GM18511 (cell line): ENCODE results near the gene E2F1.
A peak's percentile ranks its signal among the peaks of the same experiment; 100 is the strongest.

ENCODE experiments used
- ATAC-seq: cut with Tn5 transposase; IDR thresholded peaks from one replicate; pipeline ENCODE4 v1.9.1; 2021; ENCODE audit warnings: mild to moderate bottlenecking, moderate library complexity; ENCODE audit not compliant: unreplicated experiment

Gene E2F1, protein sequence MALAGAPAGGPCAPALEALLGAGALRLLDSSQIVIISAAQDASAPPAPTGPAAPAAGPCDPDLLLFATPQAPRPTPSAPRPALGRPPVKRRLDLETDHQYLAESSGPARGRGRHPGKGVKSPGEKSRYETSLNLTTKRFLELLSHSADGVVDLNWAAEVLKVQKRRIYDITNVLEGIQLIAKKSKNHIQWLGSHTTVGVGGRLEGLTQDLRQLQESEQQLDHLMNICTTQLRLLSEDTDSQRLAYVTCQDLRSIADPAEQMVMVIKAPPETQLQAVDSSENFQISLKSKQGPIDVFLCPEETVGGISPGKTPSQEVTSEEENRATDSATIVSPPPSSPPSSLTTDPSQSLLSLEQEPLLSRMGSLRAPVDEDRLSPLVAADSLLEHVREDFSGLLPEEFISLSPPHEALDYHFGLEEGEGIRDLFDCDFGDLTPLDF

DNA sequence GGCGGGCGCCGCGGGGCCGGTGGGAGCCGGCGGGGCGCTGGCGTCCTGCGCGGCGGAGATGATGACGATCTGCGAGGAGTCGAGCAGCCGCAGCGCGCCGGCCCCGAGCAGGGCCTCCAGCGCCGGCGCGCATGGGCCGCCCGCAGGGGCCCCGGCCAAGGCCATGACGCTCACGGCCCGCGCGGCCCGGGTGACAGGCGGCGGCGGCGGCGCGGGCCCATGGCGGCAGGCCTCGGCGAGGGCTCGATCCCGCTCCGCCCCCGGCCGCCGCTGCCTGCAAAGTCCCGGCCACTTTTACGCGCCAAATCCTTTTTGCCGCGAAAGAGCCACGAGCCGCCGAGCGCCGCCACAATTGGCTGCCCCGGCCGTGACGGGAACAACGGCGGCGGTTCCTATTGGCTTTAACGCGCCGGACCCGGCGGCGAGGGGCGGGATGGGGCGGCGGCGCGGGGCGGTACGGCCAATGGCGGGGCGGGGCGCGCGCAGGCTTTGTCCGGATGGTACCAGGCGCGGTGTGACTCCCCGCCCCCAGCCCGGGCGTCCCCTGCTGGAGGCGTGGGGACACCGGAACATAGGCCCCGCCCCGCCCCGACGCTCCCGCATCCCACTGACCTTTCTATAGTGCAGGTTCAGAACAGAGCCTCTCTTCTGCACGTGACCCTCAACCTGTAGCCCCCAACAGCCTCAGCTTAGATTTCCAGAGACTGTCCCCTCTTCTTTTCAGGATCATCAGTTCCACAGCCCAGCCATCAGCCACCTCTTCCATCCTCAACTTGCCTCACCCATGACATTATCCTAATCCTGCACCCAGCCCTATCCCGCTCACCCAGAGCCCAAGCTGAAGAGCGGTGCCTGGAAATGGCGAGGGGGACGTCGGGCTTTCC is at the start of gene E2F1:
E2F1 (minus strand) TSS at position 286 of the 884 bp plus-strand sequence; CDS start at position 165, 121 bp downstream.
- peak; percentile 89 for ATAC-seq

DNA sequence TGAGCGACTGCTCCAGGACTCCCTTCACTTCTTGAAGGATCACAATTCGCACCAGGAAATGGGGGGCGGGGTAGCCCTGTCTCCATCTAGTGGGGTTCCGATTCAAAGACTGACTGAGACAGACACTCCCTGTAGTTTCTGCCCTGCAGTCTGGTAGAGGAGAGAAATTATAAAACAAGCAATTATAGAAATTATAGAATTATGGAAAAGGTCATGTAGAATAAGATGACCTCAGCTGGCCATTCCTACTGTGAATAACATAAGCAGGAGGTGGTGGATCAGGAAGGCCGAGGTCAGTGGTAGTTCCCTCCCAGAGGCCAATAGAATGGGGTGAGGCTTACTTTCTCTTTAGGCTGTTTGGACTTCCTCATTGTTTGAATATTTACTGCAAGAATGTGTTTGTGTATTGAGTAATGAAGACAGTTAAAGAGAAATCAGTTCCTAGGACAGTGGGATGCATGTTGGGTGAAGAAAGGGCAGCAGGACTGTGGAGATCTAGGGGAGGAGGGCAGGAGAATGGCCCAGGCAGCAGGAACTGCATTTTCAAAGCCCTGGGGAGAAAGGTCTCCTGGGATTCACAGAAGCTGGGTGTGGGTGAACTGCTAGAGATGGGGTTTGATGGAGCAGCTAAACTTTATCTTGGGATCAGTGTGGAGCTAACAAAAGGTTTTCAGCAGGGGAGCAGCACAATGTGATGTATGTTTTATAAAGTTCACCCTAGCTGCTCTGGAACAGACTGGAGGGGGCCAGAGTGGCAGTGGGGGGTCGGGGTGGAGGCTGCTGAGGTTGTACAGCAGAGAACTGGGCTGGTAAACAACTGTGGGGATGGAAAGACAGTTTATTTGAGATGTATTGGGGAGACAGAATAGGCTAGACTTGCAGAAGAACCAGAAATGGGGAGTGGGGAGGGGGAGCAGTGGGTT is 47.7 kb upstream of the E2F1 start:
- no peak for ATAC-seq

DNA sequence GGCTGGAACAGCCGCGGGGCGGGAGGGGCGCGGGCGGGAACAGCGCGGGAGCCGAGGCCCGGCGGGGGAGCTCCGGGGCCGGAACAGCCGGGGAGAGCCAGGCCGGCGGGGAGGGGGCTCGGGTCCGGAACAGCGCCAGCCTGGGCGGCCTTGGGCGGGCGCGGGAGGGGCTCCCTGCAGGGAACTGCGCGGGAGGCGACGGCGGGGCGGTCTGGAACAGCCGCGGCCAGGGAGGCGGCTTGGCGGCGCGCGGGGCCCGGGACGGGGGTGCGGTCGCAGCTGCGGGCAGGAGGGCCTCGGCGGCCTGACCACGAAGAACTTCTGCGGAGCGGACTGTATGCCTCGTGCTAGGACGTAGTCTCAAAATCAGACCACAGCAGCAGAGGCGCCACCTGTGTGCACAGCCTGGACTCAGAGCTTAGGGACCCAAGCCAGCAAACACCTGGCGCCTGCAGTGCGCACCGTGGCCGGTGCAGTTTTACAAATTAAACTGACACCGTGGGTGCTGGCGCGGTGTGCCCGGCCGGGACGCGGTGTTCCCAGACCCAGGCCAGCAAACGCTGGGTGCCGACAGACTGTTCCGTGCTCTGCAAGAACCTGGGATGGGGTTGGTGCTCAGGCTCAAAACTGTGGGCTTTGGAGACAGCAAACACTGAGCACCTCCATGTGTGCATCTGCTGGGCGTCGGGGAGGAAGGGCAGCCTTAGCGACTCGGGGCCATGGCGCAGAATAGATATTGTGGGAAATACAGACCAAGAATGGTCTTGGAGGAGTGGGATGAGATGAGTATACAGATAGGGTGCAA is 46.2 kb upstream of the E2F1 start:
- ATAC-seq: peak; percentile 69

DNA sequence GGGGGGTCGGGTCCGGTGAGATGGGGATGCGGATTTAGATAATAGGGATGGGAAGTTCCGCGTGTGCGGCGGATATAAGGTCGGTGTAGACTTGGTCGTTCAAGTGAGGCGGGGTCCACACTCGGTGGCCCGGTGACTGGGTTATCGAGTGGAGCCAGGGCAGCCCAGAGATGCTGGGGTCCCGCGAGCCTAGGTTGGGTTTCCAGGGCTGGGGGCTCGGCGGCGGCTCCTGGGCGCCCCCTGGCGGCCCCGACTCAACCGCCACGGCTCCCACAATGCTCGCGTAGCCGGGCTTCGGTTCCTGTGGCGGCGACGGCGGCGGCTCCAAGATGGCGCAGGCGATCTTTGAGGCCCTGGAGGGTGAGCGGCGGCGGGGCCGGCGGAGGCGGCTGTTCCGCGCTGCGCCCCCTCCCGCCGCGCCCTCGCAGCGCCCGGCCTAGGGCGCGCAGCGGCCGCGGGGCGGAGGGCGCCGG is 45.5 kb upstream of the E2F1 start, which contains the start of gene ZNF341:
ZNF341 (plus strand) TSS at position 304 of the 473 bp plus-strand sequence; CDS start at position 330, 26 bp downstream.
- peak; percentile 68 for ATAC-seq

DNA sequence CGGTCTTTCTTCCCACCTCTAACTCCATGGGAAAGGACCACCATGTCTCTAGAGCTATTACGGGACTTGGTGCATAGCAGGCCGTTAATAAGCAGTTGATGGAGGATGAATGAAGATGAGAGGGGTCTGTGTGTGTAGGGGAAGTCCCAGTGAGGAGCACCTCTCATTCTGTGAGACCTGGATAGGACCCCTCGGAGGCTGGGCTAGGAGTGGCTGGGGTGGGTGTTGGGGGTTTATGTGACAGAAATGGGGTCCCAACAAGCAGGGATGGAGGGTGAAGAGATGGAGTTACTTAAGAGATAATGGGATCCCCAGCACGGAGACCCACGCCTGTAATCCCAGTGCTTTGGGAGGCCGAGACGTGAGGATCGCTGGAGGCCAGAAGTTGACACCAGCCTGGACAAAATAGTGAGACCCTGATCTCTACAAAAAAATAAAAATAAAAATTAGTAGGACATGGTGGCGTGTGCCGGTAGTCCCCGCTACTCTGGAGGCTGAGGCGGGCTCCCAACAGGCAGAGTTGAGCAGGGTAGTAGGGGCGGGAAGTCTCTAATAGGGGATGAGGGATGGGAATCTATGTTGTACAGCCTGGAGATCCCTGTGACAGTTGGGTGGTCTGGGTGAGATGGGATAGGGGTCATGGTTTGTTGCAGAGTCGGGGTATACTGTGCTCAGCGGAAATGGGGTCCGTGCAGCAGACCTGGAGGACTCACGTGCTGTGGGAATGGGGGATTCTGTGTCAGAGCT is 44.9 kb upstream of the E2F1 start:
- ATAC-seq: no peak

DNA sequence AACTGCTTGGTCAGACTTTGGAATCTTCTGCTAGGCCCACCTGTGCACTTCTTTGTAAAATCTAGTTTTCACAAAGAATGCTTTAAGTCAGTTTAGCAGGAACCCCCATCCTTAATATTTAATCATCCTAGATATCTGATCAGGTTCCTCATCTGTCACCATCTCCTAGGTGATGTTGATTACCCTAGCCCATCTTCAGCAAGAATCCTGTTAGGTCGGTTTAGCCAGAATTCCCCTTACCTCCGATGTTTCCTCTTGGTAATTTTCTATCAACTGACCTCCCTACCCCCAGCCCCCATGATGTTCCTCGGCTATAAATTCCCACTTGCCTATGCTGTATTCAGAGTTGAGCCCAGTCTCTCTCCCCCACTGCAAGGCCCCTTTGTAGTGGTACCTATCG is 42.9 kb upstream of the E2F1 start:
- ATAC-seq: no peak

DNA sequence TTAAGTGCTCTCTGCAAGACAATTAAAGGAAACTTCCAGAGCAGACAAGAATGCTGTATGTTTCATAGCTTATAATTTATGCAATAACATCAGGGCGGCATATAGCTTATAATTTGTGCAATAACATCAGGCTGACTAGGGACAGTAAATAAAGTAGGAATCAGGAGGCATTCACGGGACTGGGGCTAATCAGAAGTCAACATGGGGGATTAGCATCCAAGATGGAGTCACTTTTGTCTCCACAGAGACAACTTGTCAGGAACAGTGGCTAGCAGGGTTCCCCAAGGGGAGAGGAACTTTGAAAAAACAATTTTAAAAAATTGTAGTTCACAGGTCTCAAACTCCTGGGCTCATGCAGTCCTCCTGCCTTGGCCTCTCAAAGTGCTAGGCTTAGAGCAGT is 42.3 kb upstream of the E2F1 start:
- ATAC-seq: no peak

DNA sequence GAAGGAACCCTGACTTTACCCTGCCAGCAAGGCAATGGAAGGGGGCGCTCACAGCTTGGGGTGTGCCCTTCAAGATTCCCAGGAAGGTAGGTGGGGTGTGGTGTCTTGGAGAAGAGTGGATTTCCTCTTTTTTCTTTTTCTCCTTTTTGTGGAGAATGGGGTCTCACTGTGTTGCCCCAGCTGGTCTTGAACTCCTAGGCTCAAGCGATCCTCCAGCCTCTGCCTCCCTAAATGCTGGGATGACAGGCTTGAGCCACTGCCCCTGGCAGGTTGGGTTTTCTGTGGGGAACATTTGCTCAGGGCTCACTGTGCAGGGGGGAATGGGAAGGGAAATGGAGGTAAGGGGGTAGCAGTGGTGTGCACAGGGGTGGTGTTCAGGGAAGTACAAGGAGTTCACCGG is 41.6 kb upstream of the E2F1 start:
- no peak for ATAC-seq

DNA sequence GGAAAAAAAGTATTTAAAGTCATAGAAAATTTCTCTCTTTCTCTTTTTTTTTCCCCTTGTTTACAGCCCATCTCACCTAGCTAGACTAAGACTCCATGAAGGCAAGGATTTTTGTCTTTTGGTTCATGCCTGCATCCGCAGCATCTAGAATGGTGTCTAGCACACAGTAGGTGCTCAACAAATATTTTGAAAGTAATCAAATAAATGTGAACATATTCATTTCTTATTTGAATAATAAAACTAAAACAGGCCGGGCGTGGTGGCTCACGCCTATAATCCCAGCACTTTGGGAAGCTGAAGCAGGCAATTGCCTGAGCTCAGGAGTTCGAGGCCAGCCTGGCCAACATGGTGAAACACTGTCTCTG is 40.9 kb upstream of the E2F1 start:
- no peak for ATAC-seq

DNA sequence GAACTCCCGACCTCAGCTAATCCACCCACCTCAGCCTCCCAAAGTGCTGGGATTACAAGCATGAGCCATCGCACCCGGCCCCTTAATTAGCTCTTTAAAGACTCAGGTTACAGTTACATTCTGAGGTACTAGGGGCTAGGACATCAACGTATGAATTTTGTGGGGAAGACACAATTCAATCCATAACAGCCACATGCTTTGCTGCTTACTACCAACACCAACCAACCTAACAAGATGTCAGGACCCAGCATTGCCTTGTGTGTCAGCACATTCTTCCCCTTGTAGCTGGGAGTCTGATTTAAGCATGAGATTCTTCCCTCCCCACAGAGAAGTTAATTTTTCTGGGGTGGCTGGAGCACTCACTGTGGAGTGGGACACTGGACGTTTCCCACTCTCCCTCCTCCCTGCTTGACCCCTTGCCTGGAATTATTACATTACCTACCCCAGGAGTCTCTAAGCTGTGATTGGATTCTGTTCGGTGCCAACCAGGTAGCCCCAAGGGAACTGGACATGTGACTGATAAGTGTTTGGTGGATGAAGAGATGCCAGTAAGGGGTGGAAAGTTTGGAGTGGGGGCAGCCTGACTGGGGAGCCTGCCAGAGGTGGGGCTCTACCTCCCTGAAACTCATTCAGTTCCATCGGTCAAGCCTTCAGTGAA is 39.6 kb upstream of the E2F1 start:
- no peak for ATAC-seq

DNA sequence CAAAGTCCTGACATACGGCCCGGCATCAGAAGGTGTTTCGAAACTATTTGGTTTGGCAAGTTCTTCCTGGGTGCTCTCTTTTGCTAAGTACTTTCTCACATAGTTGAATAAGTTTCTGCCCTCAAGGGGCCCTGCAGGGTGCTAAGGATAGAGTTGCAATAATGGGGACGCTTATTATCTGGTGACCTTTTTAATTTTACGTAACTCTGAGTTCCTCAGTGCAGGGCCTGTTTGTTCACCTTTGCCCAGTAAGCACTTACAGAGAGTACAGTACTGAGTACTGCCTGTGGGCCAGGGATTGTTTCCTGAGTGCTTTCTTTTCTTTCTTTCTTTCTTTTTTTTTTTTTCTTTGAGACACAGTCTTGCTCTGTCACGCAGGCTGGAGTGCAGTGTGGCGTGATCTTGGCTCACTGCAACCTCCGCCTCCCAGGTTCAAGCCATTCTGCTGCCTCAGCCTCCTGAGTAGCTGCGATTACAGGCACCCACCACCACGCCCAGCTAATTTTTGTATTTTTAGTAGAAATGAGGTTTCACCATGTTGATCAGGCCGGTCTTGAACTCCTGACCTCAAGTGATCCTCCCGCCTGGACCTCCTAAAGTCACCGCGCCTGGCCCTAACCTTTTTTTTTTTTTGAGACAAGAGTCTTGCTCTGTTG is 38.4 kb upstream of the E2F1 start:
- ATAC-seq: no peak

DNA sequence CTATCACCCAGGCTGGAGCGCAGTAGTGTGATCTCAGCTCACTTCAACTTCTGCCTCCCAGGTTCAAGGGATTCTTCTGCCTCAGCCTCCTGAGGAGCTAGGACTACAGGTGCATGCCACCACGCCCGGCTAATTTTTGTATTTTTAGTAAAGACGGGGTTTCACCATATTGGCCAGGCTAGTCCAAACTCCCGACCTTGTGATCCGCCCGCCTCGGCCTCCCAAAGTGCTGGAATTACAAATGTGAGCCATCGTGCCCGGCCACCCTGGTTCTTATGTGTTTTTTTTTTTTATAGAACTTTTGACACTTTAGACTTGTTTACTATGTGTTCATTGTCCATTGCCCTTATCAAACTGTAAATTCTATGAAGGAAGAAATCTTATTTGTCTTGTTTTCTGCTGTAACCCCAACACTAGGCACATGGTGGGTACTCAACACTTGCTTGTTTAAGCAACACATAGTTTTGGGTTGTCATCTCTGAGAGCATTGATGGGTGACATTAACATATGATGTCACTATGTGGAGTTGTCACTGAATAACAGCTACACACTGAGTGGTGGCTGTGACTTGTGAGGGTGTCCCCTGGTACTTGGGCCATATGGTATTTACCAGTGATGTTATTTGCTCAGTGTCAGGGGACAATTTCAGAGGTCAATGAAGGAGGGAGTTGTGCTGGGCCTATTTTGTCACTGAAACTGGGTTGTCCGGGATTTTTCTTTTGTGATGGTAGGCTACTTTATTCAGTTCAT is 35.4 kb upstream of the E2F1 start:
- ATAC-seq: no peak

DNA sequence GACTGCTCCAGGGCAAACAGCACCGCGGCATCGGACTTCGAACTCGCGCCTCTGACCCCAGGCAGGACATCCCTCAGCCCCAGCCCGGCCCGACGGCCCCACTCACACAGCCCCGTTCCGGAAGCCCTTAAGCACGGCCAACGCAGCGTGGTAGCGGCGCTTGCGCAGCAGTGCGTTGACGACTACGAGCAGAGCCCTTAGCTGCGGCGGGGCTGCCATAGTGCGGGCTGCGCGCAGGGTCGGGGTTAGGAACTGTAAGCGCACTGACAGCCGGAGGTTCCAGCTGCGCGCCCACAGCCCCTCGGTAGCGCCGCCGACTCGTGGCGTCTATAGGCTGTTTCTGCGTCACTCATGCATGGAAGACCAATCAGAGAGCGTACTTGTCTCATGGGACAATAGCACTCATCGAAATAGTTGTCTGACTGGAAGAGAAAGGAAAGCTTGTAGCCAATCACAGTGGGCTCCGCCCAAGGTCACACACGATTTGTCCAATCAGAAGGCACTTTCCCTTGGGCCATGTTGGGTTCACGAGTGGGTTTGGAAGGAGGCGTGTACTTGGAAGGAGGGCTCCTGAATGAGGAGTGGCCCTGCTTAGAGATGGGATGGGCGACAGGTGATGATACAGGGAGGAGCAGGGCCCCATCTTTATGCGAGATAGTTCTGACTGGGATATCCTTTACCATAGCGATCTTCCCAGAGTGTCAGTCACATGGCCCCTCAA is 34.0 kb upstream of the E2F1 start, which contains the start of gene PXMP4:
PXMP4 (minus strand) TSS at position 322 of the 721 bp plus-strand sequence; CDS start at position 219, 103 bp downstream.
- ATAC-seq: peak; percentile 98

DNA sequence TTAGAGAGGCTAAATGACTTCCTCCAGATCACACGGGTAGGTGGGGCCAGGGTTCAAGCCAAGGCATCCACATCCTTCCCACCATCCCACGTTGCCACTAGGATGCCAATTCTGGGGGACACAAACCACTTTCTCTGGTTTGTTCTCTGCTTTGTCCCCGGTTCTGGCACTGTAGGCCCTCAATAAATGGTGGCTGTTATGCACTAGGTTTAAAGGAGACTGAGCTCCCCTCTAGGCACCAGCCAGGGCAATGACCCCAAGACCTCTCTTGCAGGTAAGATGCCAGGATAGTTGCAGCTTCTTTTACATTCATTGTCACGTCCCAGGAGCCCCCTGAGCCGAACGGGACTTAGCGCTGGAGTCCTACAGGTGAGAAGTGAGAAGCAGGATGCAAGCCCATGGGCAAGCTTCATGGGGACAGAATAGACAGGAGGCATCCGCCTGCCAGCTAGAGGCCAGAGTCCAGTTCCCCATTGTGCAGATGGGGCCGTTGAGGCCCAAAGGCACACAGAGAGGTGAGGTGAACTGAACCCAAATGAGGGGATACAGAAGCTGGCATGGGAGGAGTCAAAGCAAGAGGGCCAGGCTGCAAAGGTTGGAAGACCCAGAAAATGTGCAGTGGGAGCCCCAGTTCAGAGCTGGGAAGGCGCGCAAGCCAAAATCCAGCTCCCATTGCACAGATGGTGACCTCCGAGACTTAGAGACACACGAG is 33.2 kb upstream of the E2F1 start:
- no peak for ATAC-seq

DNA sequence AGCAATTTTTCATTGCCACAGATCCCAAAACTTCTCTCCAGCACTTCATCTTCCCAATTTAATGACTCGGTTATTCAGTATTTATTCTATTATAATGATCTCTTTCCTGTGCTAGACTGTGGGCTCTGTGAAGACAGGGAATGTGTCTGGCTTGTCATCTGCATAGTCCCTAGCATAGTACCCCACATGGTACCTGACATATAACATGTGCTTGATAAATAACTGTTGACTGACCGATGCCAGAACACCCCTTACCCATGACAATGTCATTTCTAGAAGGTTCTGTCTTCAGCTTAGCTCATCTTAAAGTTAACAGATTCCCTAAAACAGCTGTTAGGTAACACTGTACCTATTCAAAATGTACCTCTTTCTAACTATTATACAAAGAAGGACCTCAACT is 30.3 kb upstream of the E2F1 start:
- ATAC-seq: no peak

DNA sequence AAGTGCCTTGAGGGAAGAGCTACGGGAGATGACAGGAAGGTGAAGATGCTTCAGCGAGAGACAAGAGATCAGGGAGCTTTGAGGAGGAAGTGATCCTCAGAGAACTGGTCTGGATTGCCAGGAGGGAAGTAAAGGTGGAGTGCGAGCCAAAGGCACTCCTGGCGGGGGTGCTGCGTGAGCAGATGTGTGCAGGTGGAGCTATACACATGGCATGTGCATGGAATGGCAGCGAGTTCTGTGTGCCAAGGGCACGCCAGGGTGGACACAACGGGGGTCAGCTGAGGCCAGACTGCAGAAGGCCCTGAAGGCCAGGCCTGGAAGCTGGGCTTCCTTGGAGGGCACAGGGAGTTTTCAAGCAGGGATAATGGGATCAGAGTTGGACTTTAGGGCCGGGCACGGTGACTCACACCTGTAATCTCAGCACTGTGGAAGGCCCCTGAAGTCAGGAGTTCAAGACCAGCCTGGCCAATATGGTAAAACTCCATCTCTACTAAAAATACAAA is 27.7 kb upstream of the E2F1 start:
- ATAC-seq: no peak
